Fibroblast of lung (primary cell): Measurements from ENCODE around the gene MBOAT2.

Experiments used
- EZH2 ChIP-seq: IDR thresholded peaks from 2 replicates; pipeline ENCODE4 v1.5.1; 2012; ENCODE audit warnings: low read length, control low read depth, mild to moderate bottlenecking; ENCODE audit errors: missing control alignments
- TF ChIP-seq, protein P1 (sequence below), 2 donors: IDR thresholded peaks in 1 of 2; conservative IDR thresholded peaks in 1 of 2; 1 replicate in 1 of 2; 2 replicates in 1 of 2; pipeline ENCODE4 v1.5.1; 2011 to 2012; ENCODE audit warnings: low read length in 2 of 2, control low read depth in 1 of 2, inconsistent platforms in 1 of 2, low read depth in 1 of 2, mild to moderate bottlenecking in 1 of 2

DNA sequence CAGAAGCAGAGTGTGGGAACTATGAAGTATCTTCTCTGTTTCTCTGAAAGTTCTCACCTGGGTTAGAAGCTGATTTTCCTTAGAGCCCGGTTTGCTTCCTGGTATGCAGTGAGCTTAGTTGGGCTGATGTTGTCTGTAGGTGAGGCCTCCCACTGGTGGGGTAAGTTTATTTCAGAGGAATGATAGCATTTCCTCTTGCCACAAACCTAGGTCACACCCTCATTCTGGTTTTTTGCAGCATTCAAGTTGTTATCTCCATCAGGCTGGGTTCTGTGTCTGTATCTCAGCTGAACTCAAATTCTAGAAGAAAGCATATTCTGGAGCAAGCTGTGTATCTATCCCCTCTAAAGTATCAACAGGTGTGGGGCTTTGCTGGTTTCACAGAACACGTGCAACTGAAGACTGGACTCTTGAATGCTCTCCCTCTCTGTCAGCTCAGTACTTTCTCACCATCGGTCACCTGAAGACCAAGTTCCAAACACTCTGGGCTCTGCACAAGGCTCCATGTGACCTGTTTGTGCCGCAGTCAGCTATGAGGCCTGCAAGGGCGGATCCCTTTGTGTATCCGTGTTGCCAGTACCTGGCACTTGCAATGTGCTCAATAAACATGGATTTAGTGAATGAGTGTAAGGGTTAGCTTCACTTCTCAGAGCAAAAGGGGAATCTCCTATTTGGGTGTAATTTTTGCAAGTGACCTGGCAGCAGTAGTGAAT lies 49.5 kb upstream of the MBOAT2 start:
- TF ChIP-seq, protein P1, sequence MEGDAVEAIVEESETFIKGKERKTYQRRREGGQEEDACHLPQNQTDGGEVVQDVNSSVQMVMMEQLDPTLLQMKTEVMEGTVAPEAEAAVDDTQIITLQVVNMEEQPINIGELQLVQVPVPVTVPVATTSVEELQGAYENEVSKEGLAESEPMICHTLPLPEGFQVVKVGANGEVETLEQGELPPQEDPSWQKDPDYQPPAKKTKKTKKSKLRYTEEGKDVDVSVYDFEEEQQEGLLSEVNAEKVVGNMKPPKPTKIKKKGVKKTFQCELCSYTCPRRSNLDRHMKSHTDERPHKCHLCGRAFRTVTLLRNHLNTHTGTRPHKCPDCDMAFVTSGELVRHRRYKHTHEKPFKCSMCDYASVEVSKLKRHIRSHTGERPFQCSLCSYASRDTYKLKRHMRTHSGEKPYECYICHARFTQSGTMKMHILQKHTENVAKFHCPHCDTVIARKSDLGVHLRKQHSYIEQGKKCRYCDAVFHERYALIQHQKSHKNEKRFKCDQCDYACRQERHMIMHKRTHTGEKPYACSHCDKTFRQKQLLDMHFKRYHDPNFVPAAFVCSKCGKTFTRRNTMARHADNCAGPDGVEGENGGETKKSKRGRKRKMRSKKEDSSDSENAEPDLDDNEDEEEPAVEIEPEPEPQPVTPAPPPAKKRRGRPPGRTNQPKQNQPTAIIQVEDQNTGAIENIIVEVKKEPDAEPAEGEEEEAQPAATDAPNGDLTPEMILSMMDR (conservative IDR thresholded peaks at IDR 0.05 in 1 of 2, IDR thresholded peaks at IDR 0.05 in 1 of 2; ENCODE audit: low read depth in 1 of 2, low read length in 2 of 2), result no peak
- no peak for TF ChIP-seq EZH2
